Activated CD4-positive, alpha-beta T cell treated with anti-CD3 and anti-CD28 coated beads, Interleukin-2, amount 10 ng/mL, durations not matched to agents 24 days and 14 days (primary cell): Measurements from ENCODE around the gene CFAP100. TPM values are rescaled to one million over a fixed set of nuclear protein-coding genes. Genes with fewer than 3 reads are reported as not detected.

Experiments used
- DNase-seq: peaks from one replicate; pipeline ENCODE4 v3.0.0; 2022
- H3K27ac Mint-ChIP-seq: one replicate; pipeline ENCODE4 v1.8.0; 2022; ENCODE audit warnings: mild to moderate bottlenecking, mixed read lengths
- H3K27me3 Mint-ChIP-seq: one replicate; pipeline ENCODE4 v1.8.0; 2022; ENCODE audit warnings: mixed read lengths
- H3K36me3 Mint-ChIP-seq: one replicate; pipeline ENCODE4 v1.8.0; 2022; ENCODE audit warnings: low read depth, mild to moderate bottlenecking, mixed read lengths
- H3K4me1 Mint-ChIP-seq: one replicate; pipeline ENCODE4 v1.8.0; 2021; ENCODE audit warnings: mixed read lengths
- H3K4me3 Mint-ChIP-seq: one replicate; pipeline ENCODE4 v1.8.0; 2022; ENCODE audit warnings: mild to moderate bottlenecking, moderate library complexity, mixed read lengths
- H3K9me3 Mint-ChIP-seq: one replicate; pipeline ENCODE4 v1.8.0; 2021; ENCODE audit warnings: mixed read lengths
- intact Hi-C: fragments of 100-400 bp; cut with micrococcal nuclease; formaldehyde crosslinking; loops from one replicate; pipeline ENCODE4 v1.15.1; 2023
- total RNA-seq: library from RNA; stranded (reverse); gene quantifications from 2 replicates; pipeline ENCODE4 v1.2.3, GENCODE V29; 2022

Gene CFAP100
- total RNA-seq, 1 donor from 2014 or later = not detected

GRCh38 chr3:126361211-126361610 lies 33.5 kb upstream of the CFAP100 start:
- intact Hi-C loops = no loop called here
- Mint-ChIP-seq H3K27me3 (peaks cover 31% of the 10 kb centered on the region), H3K4me1 (peaks cover 6% of the 10 kb centered on the region), H3K36me3 (no peaks in the 10 kb centered on the region), H3K27ac (no peak overlapping the region), H3K9me3 (no peaks in the 10 kb centered on the region), H3K4me3 (no peak overlapping the region)
- DNase-seq = no peak

GRCh38 chr3:126364130-126364695 lies 30.5 kb upstream of the CFAP100 start:
- H3K36me3 Mint-ChIP-seq = no peaks in the 10 kb centered on the region
- H3K27ac Mint-ChIP-seq = no peak overlapping the region
- no peaks in the 10 kb centered on the region for H3K4me1 Mint-ChIP-seq
- peaks cover 12% of the 10 kb centered on the region for H3K27me3 Mint-ChIP-seq
- H3K9me3 Mint-ChIP-seq = no peaks in the 10 kb centered on the region
- no peak overlapping the region for H3K4me3 Mint-ChIP-seq
- no peak for DNase-seq
- intact Hi-C loops = no loop called here

GRCh38 chr3:126364731-126365301 lies 29.9 kb upstream of the CFAP100 start:
- no peak for DNase-seq
- Mint-ChIP-seq H3K9me3 (no peaks in the 10 kb centered on the region), H3K27me3 (peaks cover 7% of the 10 kb centered on the region), H3K27ac (no peak overlapping the region), H3K4me3 (no peak overlapping the region), H3K36me3 (no peaks in the 10 kb centered on the region), H3K4me1 (no peaks in the 10 kb centered on the region)
- intact Hi-C loops = no loop called here

GRCh38 chr3:126365351-126366277 lies 29.1 kb upstream of the CFAP100 start:
- Mint-ChIP-seq H3K4me3 (no peak overlapping the region), H3K27ac (no peak overlapping the region), H3K36me3 (no peaks in the 10 kb centered on the region), H3K4me1 (no peaks in the 10 kb centered on the region), H3K27me3 (peaks cover 2% of the 10 kb centered on the region), H3K9me3 (no peaks in the 10 kb centered on the region)
- DNase-seq = no peak
- intact Hi-C loops = no loop called here

- no peak for DNase-seq
- H3K4me3 Mint-ChIP-seq = no peak overlapping the region
- H3K27ac Mint-ChIP-seq = no peak overlapping the region
- intact Hi-C loops = no loop called here
- no peaks in the 10 kb centered on the region for H3K36me3 Mint-ChIP-seq
- H3K27me3 Mint-ChIP-seq = peaks cover 1% of the 10 kb centered on the region
- no peaks in the 10 kb centered on the region for H3K4me1 Mint-ChIP-seq
- no peaks in the 10 kb centered on the region for H3K9me3 Mint-ChIP-seq
Measured at GRCh38 chr3:126367316-126367805, 27.3 kb upstream of the CFAP100 start.

GRCh38 chr3:126369490-126369889 lies 25.2 kb upstream of the CFAP100 start:
- no peak for DNase-seq
- intact Hi-C loops = no loop called here
- Mint-ChIP-seq H3K9me3 (no peaks in the 10 kb centered on the region), H3K4me3 (no peak overlapping the region), H3K27me3 (no peaks in the 10 kb centered on the region), H3K36me3 (no peaks in the 10 kb centered on the region), H3K4me1 (no peaks in the 10 kb centered on the region), H3K27ac (no peak overlapping the region)

GRCh38 chr3:126370055-126370454 lies 24.7 kb upstream of the CFAP100 start:
- Mint-ChIP-seq H3K27ac (no peak overlapping the region), H3K36me3 (no peaks in the 10 kb centered on the region), H3K4me1 (no peaks in the 10 kb centered on the region), H3K27me3 (no peaks in the 10 kb centered on the region), H3K9me3 (no peaks in the 10 kb centered on the region), H3K4me3 (no peak overlapping the region)
- intact Hi-C loops = no loop called here
- DNase-seq = no peak

GRCh38 chr3:126370606-126371005 lies 24.1 kb upstream of the CFAP100 start:
- Mint-ChIP-seq H3K27me3 (no peaks in the 10 kb centered on the region), H3K4me1 (no peaks in the 10 kb centered on the region), H3K36me3 (no peaks in the 10 kb centered on the region), H3K27ac (no peak overlapping the region), H3K4me3 (no peak overlapping the region), H3K9me3 (no peaks in the 10 kb centered on the region)
- intact Hi-C loops = no loop called here
- no peak for DNase-seq

GRCh38 chr3:126371096-126371705 lies 23.5 kb upstream of the CFAP100 start:
- intact Hi-C loops = no loop called here
- DNase-seq = no peak
- no peak overlapping the region for H3K27ac Mint-ChIP-seq
- no peak overlapping the region for H3K4me3 Mint-ChIP-seq
- H3K9me3 Mint-ChIP-seq = no peaks in the 10 kb centered on the region
- H3K27me3 Mint-ChIP-seq = no peaks in the 10 kb centered on the region
- no peaks in the 10 kb centered on the region for H3K4me1 Mint-ChIP-seq
- H3K36me3 Mint-ChIP-seq = no peaks in the 10 kb centered on the region

- intact Hi-C loops = no loop called here
- no peak overlapping the region for H3K27ac Mint-ChIP-seq
- H3K36me3 Mint-ChIP-seq = no peaks in the 10 kb centered on the region
- no peak for DNase-seq
- H3K9me3 Mint-ChIP-seq = no peaks in the 10 kb centered on the region
- no peak overlapping the region for H3K4me3 Mint-ChIP-seq
- H3K27me3 Mint-ChIP-seq = no peaks in the 10 kb centered on the region
- no peaks in the 10 kb centered on the region for H3K4me1 Mint-ChIP-seq
Measured at GRCh38 chr3:126372413-126373145, 22.1 kb upstream of the CFAP100 start.

GRCh38 chr3:126373146-126373613 lies 21.5 kb upstream of the CFAP100 start:
- Mint-ChIP-seq H3K27me3 (no peaks in the 10 kb centered on the region), H3K4me3 (no peak overlapping the region), H3K4me1 (no peaks in the 10 kb centered on the region), H3K36me3 (no peaks in the 10 kb centered on the region), H3K9me3 (no peaks in the 10 kb centered on the region), H3K27ac (no peak overlapping the region)
- no peak for DNase-seq
- intact Hi-C loops = no loop called here

- no peak overlapping the region for H3K4me3 Mint-ChIP-seq
- intact Hi-C loops = no loop called here
- H3K9me3 Mint-ChIP-seq = no peaks in the 10 kb centered on the region
- H3K27me3 Mint-ChIP-seq = no peaks in the 10 kb centered on the region
- DNase-seq = no peak
- no peaks in the 10 kb centered on the region for H3K36me3 Mint-ChIP-seq
- no peak overlapping the region for H3K27ac Mint-ChIP-seq
- no peaks in the 10 kb centered on the region for H3K4me1 Mint-ChIP-seq
Measured at GRCh38 chr3:126373682-126374601, 20.8 kb upstream of the CFAP100 start.
